ENCODE results near the gene TLL2. TPM values are rescaled to one million over a fixed set of nuclear protein-coding genes. Genes with fewer than 3 reads are reported as not detected.

Gene TLL2
- total and polyA plus RNA-seq, 2 of the 4 experiments (the other 2 are of a cell fraction), result under 0.01 to 0.05 TPM

DNA sequence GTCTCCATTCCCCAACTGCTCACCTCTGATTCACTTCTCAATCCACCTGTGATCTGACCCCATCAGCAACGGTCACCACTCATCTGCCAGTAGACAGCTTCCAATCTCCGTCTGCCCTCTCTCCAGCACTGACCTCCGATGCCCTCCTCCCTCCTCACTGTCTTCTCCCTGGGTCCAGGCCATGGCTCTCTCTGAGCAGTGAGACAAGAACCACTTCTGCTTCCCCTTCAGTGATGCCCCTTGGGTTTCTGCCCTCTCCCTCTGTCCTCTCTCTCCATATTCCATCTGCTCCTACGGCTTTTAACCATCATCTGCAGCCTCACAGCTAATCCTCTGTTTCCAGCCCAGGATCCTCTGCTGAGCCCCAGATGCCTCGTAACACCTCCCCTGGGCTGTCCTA, 99.4 kb downstream of the TLL2 start:
- H3K79me1 ChIP-seq (ENCODE audit: low read depth in 1 of 2, low read length in 2 of 2), result no peaks in the 10 kb centered on the region
- H3K27ac ChIP-seq (ENCODE audit: insufficient read depth, low read length), result no peak overlapping the region
- H2AFZ ChIP-seq (replicated peaks; ENCODE audit: low read length, poor library complexity), result no peak overlapping the region
- no peak for ATAC-seq (ENCODE audit: low read depth)
- no peak overlapping the region for H3K4ac ChIP-seq (ENCODE audit: low read depth, low read length)
- H2BK20ac ChIP-seq (ENCODE audit: low read depth, low read length), result no peak overlapping the region
- in situ Hi-C loops (cut with MboI; ENCODE audit: low sequenced_read_pairs), result no loop called here
- no peaks in the 10 kb centered on the region for H4K20me1 ChIP-seq (ENCODE audit: insufficient read depth, low read length)
- H3K4me3 ChIP-seq (ENCODE audit: insufficient read depth, low read depth, low read length), result no peak overlapping the region
- no peak overlapping the region for H3K56ac ChIP-seq (ENCODE audit: extremely low read depth, insufficient read depth, low read length)
- no peak overlapping the region for H3K14ac ChIP-seq (replicated peaks; ENCODE audit: low read depth, low read length)
- no peak overlapping the region for H2BK15ac ChIP-seq (ENCODE audit: low read depth, low read length)
- POLR2A ChIA-PET (ENCODE audit: unreplicated experiment), result no interaction called here
- H2BK120ac ChIP-seq (ENCODE audit: low read depth, low read length), result no peak overlapping the region
- dilution Hi-C loops (cut with HindIII; ENCODE audit: low sequenced_read_pairs, unreplicated experiment), result no loop called here
- no TSS peak for BruUV-seq (replicated peaks)
- H2AK9ac ChIP-seq (replicated peaks; ENCODE audit: low read depth, low read length, poor library complexity), result no peak overlapping the region
- no peak overlapping the region for H2BK5ac ChIP-seq (ENCODE audit: low read depth, low read length, poor library complexity, severe bottlenecking)
- no peaks in the 10 kb centered on the region for H3K9me3 ChIP-seq (ENCODE audit: control insufficient read depth, insufficient read depth, low read length)
- peaks cover 2% of the 10 kb centered on the region for H3K27me3 ChIP-seq (ENCODE audit: control insufficient read depth, insufficient read depth, low read length)
- no peak overlapping the region for H3K23ac ChIP-seq (ENCODE audit: low read depth, low read length)
- H3K4me1 ChIP-seq (ENCODE audit: control insufficient read depth, insufficient read depth, low read length), result no peaks in the 10 kb centered on the region
- DNase-seq, result no peak
- no peak overlapping the region for H3K18ac ChIP-seq (ENCODE audit: low read depth, low read length)
- H4K91ac ChIP-seq (ENCODE audit: insufficient read depth, low read depth, low read length), result no peak overlapping the region
- no peaks in the 10 kb centered on the region for H3K36me3 ChIP-seq (ENCODE audit: control insufficient read depth, insufficient read depth, low read length)
- no peak overlapping the region for H4K5ac ChIP-seq (ENCODE audit: low read depth, low read length)
- no peak overlapping the region for H4K8ac ChIP-seq (ENCODE audit: low read depth in 2 of 2, low read length in 2 of 2)
- WGBS, 2 experiments (ENCODE audit: extremely low coverage in 2 of 2, insufficient read length in 1 of 2), result 42% methylated on average over 2 of the region's 5 CpGs; no CpG with 5 or more reads in 1 of the 2 experiments
- H2AK5ac ChIP-seq (ENCODE audit: low read depth, low read length), result no peak overlapping the region
- TF ChIP-seq NFE2L2 (IDR thresholded peaks at IDR 0.05; ENCODE audit: low read depth, low read length), result no peak
- TF ChIP-seq POLR2A (IDR thresholded peaks at IDR 0.05; ENCODE audit: low read depth, low read length), result no peak
- TF ChIP-seq, protein P1, sequence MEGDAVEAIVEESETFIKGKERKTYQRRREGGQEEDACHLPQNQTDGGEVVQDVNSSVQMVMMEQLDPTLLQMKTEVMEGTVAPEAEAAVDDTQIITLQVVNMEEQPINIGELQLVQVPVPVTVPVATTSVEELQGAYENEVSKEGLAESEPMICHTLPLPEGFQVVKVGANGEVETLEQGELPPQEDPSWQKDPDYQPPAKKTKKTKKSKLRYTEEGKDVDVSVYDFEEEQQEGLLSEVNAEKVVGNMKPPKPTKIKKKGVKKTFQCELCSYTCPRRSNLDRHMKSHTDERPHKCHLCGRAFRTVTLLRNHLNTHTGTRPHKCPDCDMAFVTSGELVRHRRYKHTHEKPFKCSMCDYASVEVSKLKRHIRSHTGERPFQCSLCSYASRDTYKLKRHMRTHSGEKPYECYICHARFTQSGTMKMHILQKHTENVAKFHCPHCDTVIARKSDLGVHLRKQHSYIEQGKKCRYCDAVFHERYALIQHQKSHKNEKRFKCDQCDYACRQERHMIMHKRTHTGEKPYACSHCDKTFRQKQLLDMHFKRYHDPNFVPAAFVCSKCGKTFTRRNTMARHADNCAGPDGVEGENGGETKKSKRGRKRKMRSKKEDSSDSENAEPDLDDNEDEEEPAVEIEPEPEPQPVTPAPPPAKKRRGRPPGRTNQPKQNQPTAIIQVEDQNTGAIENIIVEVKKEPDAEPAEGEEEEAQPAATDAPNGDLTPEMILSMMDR (conservative IDR thresholded peaks at IDR 0.05; ENCODE audit: low read depth, low read length), result no peak
- no peak for TF ChIP-seq CHD1 (IDR thresholded peaks at IDR 0.05; ENCODE audit: low read depth, low read length)
- no peak for TF ChIP-seq SMC3 (IDR thresholded peaks at IDR 0.05; ENCODE audit: low read depth, low read length)
- TF ChIP-seq FOS (IDR thresholded peaks at IDR 0.05; ENCODE audit: low read depth, low read length), result no peak
- no peak for TF ChIP-seq MAZ (IDR thresholded peaks at IDR 0.05; ENCODE audit: borderline replicate concordance, low read depth, low read length)
- TF ChIP-seq MAFK (IDR thresholded peaks at IDR 0.05; ENCODE audit: low read depth, low read length), result no peak
- no peak for TF ChIP-seq CEBPB (IDR thresholded peaks at IDR 0.05; ENCODE audit: low read depth, low read length)
- no peak for TF ChIP-seq RCOR1 (IDR thresholded peaks at IDR 0.05; ENCODE audit: insufficient replicate concordance, low read length)
- H3K9ac ChIP-seq (ENCODE audit: low read depth, low read length), result no peak overlapping the region
- intact Hi-C loops (cut with micrococcal nuclease), result no loop called here
- H3K9me1 ChIP-seq (ENCODE audit: insufficient read depth, low read length), result no peaks in the 10 kb centered on the region
- CTCF ChIA-PET, result interaction anchor here (0.6 kb wide), 1 partner anchor 237 kb away, joined by 4 read pairs; no protein-coding TSS in a partner anchor
- H3K4me2 ChIP-seq (ENCODE audit: low read depth, low read length), result no peak overlapping the region
